ENCODE measurements around the gene PTPN12.

- no peak for TF ChIP-seq POLR2A (IDR thresholded peaks at IDR 0.05)
- TF ChIP-seq CTCF (IDR thresholded peaks at IDR 0.05): peak in 1 of 3 donors; percentile 11
- TF ChIP-seq POLR2AphosphoS5 (IDR thresholded peaks at IDR 0.05): no peak
Measured at GRCh38 chr7:77687747-77688144, 150.7 kb downstream of the PTPN12 start.

Measured in breast epithelium (tissue), 3 donors.